SK-N-SH (cell line): ENCODE data around the gene S100A13. TPM values are rescaled to one million over a fixed set of nuclear protein-coding genes. Genes with fewer than 3 reads are reported as not detected.

Experiments used
- CTCF ChIA-PET: fragments of 300-600, 350-600 bp; formaldehyde crosslinking; extraction: SDS; loops from one replicate; lab custom pipeline; 2021; lab: Yijun Ruan, JAX
- POLR2A ChIA-PET: fragments of 350-600 bp; sonication (Branson Sonifier 250); formaldehyde crosslinking; extraction: SDS; loops from one replicate; lab custom pipeline; 2020; ENCODE audit warnings: antibody characterized with exemption, inconsistent platforms; lab: Yijun Ruan, JAX
- DNase-seq: peaks from one replicate; pipeline ENCODE4 v3.0.0; 2012
- H2AFZ ChIP-seq: fragments of 200-600 bp; sonication (generic); 2 replicates; pipeline ENCODE4 v1.8.1; 2016; ENCODE audit warnings: antibody characterized with exemption, mild to moderate bottlenecking, low read depth
- H3F3A ChIP-seq: fragments of 200-600 bp; sonication (generic); replicated peaks from 2 replicates; pipeline ENCODE3; 2016; ENCODE audit warnings: antibody characterized with exemption, mild to moderate bottlenecking; ENCODE audit not compliant: insufficient read depth
- H3K27ac ChIP-seq, 2 experiments: fragments of 200-500 bp in 1 of 2; fragments of 200-600 bp in 1 of 2; sonication (Bioruptor generic) in 1 of 2; sonication (generic), shearing (Covaris generic) in 1 of 2; 2 replicates each; pipeline versions ENCODE4 v1.5.1 to v1.6.1; 2014 to 2016; ENCODE audit warnings: low read depth in 2 of 2, inconsistent platforms in 1 of 2, low read length in 1 of 2, mild to moderate bottlenecking in 1 of 2, mixed read lengths in 1 of 2
- H3K27me3 ChIP-seq: fragments of 200-600 bp; sonication (generic), shearing (Covaris generic); 2 replicates; pipeline ENCODE4 v1.6.1; 2016; ENCODE audit warnings: mixed run types; ENCODE audit not compliant: insufficient read depth
- H3K36me3 ChIP-seq, 2 experiments: fragments of 200-500 bp in 1 of 2; fragments of 200-600 bp in 1 of 2; sonication (Bioruptor generic) in 1 of 2; sonication (generic) in 1 of 2; replicated peaks in 1 of 2; 2 replicates each; pipeline versions ENCODE3 to v1.5.1; 2014 to 2016; ENCODE audit warnings: low read length in 1 of 2, mild to moderate bottlenecking in 1 of 2; ENCODE audit not compliant: insufficient read depth in 2 of 2, control insufficient read depth in 1 of 2
- H3K4me1 ChIP-seq, 2 experiments: fragments of 200-500 bp in 1 of 2; fragments of 200-600 bp in 1 of 2; sonication (Bioruptor generic) in 1 of 2; sonication (generic), shearing (Covaris generic) in 1 of 2; 2 replicates each; pipeline versions ENCODE4 v1.5.1 to v1.6.1; 2014 to 2016; ENCODE audit warnings: low read depth in 1 of 2, low read length in 1 of 2, mixed run types in 1 of 2; ENCODE audit not compliant: insufficient read depth in 2 of 2, control insufficient read depth in 1 of 2
- H3K4me2 ChIP-seq: fragments of 200-600 bp; sonication (generic), shearing (Covaris generic); 2 replicates; pipeline ENCODE4 v1.6.1; 2017; ENCODE audit warnings: mixed run types
- H3K4me3 ChIP-seq, 2 experiments: fragments of 200-500 bp in 1 of 2; fragments of 200-600 bp in 1 of 2; sonication (Bioruptor generic) in 1 of 2; sonication (generic), shearing (Covaris generic) in 1 of 2; 2 replicates each; pipeline versions ENCODE4 v1.5.1 to v1.8.1; 2014 to 2016; ENCODE audit warnings: low read depth in 2 of 2, inconsistent platforms in 1 of 2, low read length in 1 of 2, mild to moderate bottlenecking in 1 of 2, mixed read lengths in 1 of 2, moderate library complexity in 1 of 2
- H3K79me2 ChIP-seq: fragments of 200-600 bp; sonication (generic); 2 replicates; pipeline ENCODE4 v1.8.1; 2017; ENCODE audit warnings: mild to moderate bottlenecking; ENCODE audit not compliant: insufficient read depth
- H3K9ac ChIP-seq: fragments of 200-600 bp; sonication (generic); 2 replicates; pipeline ENCODE4 v1.6.1; 2017; ENCODE audit warnings: mixed run types
- H3K9me2 ChIP-seq: fragments of 200-600 bp; sonication (generic); 2 replicates; pipeline ENCODE4 v1.6.1; 2017; ENCODE audit warnings: mixed run types
- H3K9me3 ChIP-seq: fragments of 200-600 bp; sonication (generic); 2 replicates; pipeline ENCODE4 v1.6.1; 2017; ENCODE audit warnings: mixed run types, mild to moderate bottlenecking, moderate library complexity
- H4K20me1 ChIP-seq: fragments of 200-600 bp; sonication (generic); 2 replicates; pipeline ENCODE4 v1.6.1; 2017; ENCODE audit warnings: mild to moderate bottlenecking, mixed run types; ENCODE audit not compliant: insufficient read depth
- ELF1 ChIP-seq: IDR thresholded peaks from 2 replicates; pipeline ENCODE4 v1.4.0; 2012
- EZH2phosphoT487 ChIP-seq: fragments of 200-600 bp; sonication (generic); IDR thresholded peaks from 2 replicates; pipeline ENCODE4 v1.6.1; 2017; ENCODE audit warnings: low read depth, mixed run types, mild to moderate bottlenecking, antibody characterized with exemption, moderate library complexity, borderline replicate concordance
- GABPA ChIP-seq: IDR thresholded peaks from 2 replicates; pipeline ENCODE4 v1.4.0; 2012; ENCODE audit warnings: low read depth, mild to moderate bottlenecking
- JUND ChIP-seq: IDR thresholded peaks from 2 replicates; pipeline ENCODE4 v1.4.0; 2012
- NRF1 ChIP-seq: IDR thresholded peaks from 2 replicates; pipeline ENCODE4 v1.6.1; 2012; ENCODE audit warnings: low read depth, mild to moderate bottlenecking, low read length
- RXRA ChIP-seq: IDR thresholded peaks from 2 replicates; pipeline ENCODE4 v1.4.0; 2012; ENCODE audit warnings: low read depth, mild to moderate bottlenecking, borderline replicate concordance
- SMC3 ChIP-seq: IDR thresholded peaks from 2 replicates; pipeline ENCODE4 v1.6.1; 2012; ENCODE audit warnings: low read depth, low read length, improper control_type of control experiment
- TCF12 ChIP-seq: IDR thresholded peaks from 2 replicates; pipeline ENCODE4 v1.4.0; 2012
- WGBS: methylation state at CpG from one replicate; pipeline ENCODE4 v1.1.6; 2017; ENCODE audit warnings: low lambda C conversion rate; 5-methylcytosine and 5-hydroxymethylcytosine counted together
- polyA plus RNA-seq, 3 experiments: library from polyadenylated mRNA; depleted of rRNA; stranded (reverse); fragments of >200 nt; gene quantifications; 2 replicates each; pipeline ENCODE4 v1.2.3, GENCODE V29; 2012
- TF ChIP-seq, protein P1 (sequence below): IDR thresholded peaks from 2 replicates; pipeline ENCODE4 v1.4.0; 2012; ENCODE audit warnings: low read depth, borderline replicate concordance
- TF ChIP-seq, protein P2 (sequence below): fragments of 150-350 bp; IDR thresholded peaks from 2 replicates; pipeline ENCODE4 v1.6.1; 2016; ENCODE audit warnings: mild to moderate bottlenecking, low read depth, low read length
- TF ChIP-seq, protein P3 (sequence below): IDR thresholded peaks from 2 replicates; pipeline ENCODE4; 2012

The S100A13 gene
- polyA plus RNA-seq, 1 of the 3 experiments (the other 2 are of a cell fraction) = 12.3 TPM

DNA sequence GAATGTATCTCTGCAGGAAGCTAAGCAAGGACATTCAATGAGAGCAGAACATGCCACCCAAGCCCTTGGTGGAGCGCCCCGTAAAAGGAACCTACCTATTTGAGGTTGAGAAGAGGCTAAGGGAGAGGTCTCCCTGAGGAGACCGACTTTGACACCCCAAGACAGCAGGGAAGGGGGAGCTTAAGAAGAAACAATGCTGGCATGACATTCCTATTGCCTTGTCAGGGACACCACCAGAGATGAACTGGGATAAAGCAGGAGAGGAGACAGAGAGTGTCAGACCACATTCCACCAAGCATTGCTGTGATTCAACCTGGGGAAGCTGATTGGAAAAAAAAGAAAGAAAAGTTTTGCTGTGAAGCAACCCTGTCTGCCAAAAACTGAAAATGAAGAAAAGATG is 48.4 kb downstream of the S100A13 start (continued):
- TF ChIP-seq, protein P1, sequence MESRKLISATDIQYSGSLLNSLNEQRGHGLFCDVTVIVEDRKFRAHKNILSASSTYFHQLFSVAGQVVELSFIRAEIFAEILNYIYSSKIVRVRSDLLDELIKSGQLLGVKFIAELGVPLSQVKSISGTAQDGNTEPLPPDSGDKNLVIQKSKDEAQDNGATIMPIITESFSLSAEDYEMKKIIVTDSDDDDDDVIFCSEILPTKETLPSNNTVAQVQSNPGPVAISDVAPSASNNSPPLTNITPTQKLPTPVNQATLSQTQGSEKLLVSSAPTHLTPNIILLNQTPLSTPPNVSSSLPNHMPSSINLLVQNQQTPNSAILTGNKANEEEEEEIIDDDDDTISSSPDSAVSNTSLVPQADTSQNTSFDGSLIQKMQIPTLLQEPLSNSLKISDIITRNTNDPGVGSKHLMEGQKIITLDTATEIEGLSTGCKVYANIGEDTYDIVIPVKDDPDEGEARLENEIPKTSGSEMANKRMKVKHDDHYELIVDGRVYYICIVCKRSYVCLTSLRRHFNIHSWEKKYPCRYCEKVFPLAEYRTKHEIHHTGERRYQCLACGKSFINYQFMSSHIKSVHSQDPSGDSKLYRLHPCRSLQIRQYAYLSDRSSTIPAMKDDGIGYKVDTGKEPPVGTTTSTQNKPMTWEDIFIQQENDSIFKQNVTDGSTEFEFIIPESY = no peak
- TF ChIP-seq GABPA (no peak), SMC3 (no peak), EZH2phosphoT487 (no peak)
- TF ChIP-seq, protein P2, sequence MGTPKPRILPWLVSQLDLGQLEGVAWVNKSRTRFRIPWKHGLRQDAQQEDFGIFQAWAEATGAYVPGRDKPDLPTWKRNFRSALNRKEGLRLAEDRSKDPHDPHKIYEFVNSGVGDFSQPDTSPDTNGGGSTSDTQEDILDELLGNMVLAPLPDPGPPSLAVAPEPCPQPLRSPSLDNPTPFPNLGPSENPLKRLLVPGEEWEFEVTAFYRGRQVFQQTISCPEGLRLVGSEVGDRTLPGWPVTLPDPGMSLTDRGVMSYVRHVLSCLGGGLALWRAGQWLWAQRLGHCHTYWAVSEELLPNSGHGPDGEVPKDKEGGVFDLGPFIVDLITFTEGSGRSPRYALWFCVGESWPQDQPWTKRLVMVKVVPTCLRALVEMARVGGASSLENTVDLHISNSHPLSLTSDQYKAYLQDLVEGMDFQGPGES = no peak

DNA sequence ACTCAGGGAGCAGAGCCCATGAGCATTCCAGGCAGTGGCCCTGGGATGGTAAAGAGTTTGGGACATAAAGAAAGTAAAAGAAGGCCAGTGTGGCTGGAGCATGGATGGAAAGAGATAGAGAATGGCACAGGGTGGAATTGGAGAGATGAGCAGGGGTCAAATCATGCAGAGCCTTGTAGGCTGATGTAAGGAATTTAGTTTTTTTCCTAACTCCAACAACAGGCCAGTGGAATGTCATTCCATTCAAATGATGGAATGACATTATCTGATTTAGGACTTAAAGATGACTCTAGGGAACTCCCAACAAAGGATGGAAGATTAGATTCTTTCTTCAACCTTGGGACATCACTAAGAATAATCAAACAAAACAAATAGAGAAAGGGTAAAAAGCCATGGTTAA is 48.8 kb downstream of the S100A13 start:
- Histone ChIP-seq H3K27ac (peak overlapping the region in 1 of 2 experiments; percentile 68; a peak in 2 of 4 replicates), H3K4me2 (peak overlapping the region; percentile 57; the same call in 1 of the 2 replicates), H3K27me3 (no peaks in the 10 kb centered on the region), H2AFZ (peak overlapping the region; percentile 42), H3K9ac (no peak overlapping the region; the same call in 1 of the 2 replicates), H3K9me3 (no peaks in the 10 kb centered on the region), H3K4me3 (no peak overlapping the region), H3K79me2 (no peaks in the 10 kb centered on the region; the same call in 1 of the 2 replicates), H3F3A (peaks cover under 1% of the 10 kb centered on the region), H4K20me1 (no peaks in the 10 kb centered on the region), H3K36me3 (no peaks in the 10 kb centered on the region), H3K4me1 (peaks cover 0 to 16% of the 10 kb centered on the region in 2 experiments; a peak in 2 of 4 replicates), H3K9me2 (no peaks in the 10 kb centered on the region)
- no peak for DNase-seq
- ChIA-PET CTCF (interaction anchor here (0.6 to 4.3 kb wide), 5 partner anchors 8 to 67 kb away, joined by 3 to 31 read pairs (median 3); no protein-coding TSS in a partner anchor), POLR2A (no interaction called here)
- TF ChIP-seq TCF12 = peak; percentile 27; the same call in 1 of the 2 replicates
- no peak for TF ChIP-seq NRF1
- TF ChIP-seq JUND = peak; percentile 53
- TF ChIP-seq, protein P3, sequence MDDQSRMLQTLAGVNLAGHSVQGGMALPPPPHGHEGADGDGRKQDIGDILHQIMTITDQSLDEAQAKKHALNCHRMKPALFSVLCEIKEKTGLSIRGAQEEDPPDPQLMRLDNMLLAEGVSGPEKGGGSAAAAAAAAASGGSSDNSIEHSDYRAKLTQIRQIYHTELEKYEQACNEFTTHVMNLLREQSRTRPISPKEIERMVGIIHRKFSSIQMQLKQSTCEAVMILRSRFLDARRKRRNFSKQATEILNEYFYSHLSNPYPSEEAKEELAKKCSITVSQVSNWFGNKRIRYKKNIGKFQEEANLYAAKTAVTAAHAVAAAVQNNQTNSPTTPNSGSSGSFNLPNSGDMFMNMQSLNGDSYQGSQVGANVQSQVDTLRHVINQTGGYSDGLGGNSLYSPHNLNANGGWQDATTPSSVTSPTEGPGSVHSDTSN = peak; percentile 69
- 0 out of 2 replicates have a peak, but pooled peaks have one; percentile 9 for TF ChIP-seq RXRA

DNA sequence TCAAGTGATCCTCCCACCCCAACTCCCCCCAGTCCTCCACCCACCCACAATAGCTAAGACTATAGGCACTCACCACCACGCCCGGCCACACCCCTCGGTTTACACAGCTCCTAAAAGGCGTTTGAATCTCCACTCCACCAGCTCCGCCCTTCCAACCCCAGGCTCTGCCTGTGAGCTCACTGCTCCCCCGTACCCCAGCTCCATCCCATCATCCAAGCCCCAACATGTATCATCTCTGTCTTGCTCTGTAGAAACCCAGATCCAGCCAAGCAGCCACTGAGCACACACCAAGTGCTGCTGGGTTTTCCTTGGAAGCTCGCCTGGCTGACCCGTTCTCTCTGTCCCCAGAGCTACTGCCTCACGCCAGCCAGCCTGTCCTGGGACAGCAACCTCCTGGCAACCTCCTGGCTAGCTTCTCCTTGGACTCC is 49.7 kb downstream of the S100A13 start:
- Histone ChIP-seq H3K9ac (no peak overlapping the region), H3K4me2 (peak overlapping the region; percentile 57; the same call in 1 of the 2 replicates), H3K27me3 (no peaks in the 10 kb centered on the region), H3K79me2 (no peaks in the 10 kb centered on the region; the same call in 1 of the 2 replicates), H3K4me3 (no peak overlapping the region), H2AFZ (no peak overlapping the region), H3K36me3 (no peaks in the 10 kb centered on the region), H3K27ac (peak overlapping the region in 1 of 2 experiments; percentile 68; a peak in 2 of 4 replicates), H3K9me3 (no peaks in the 10 kb centered on the region), H4K20me1 (no peaks in the 10 kb centered on the region), H3F3A (peaks cover 9% of the 10 kb centered on the region), H3K4me1 (peaks cover 0 to 23% of the 10 kb centered on the region in 2 experiments; a peak in 2 of 4 replicates), H3K9me2 (no peaks in the 10 kb centered on the region)
- ChIA-PET POLR2A (no interaction called here), CTCF (interaction anchor here (0.8 to 4.3 kb wide), 7 partner anchors 9 to 83 kb away, joined by 3 to 31 read pairs (median 5); no protein-coding TSS in a partner anchor)
- WGBS = 81% methylated on average over 9 of the region's 9 CpGs
- no peak for TF ChIP-seq ELF1
- DNase-seq = no peak
